CD4-positive, alpha-beta memory T cell (primary cell): ENCODE measurements around the gene ST13. TPM values are rescaled to one million over a fixed set of nuclear protein-coding genes. Genes with fewer than 3 reads are reported as not detected.
A peak's percentile ranks its signal among the peaks of the same experiment; 100 is the strongest.

Experiments used
- CTCF ChIA-PET: fragments of 350-600 bp; sonication (Branson Sonifier 250); formaldehyde crosslinking; loops from one replicate; lab custom pipeline; 2021; ENCODE audit warnings: inconsistent platforms; ENCODE audit not compliant: partially characterized antibody; lab: Charles Lee
- POLR2A ChIA-PET: fragments of 350-600 bp; sonication (Branson Sonifier 250); formaldehyde crosslinking; loops from one replicate; lab custom pipeline; 2021; ENCODE audit not compliant: partially characterized antibody; lab: Charles Lee
- DNase-seq, 5 donors: peaks; one replicate each; pipeline versions ENCODE4 v3.0.0 to v3.0.0-alpha.2; 2020 to 2022; ENCODE audit warnings: mixed read lengths in 1 of 5
- H3K27ac ChIP-seq: one replicate; pipeline ENCODE4 v1.7.0; 2013; ENCODE audit warnings: low read depth, low read length
- H3K27me3 ChIP-seq: 2 replicates; pipeline ENCODE4 v1.7.0; 2013; ENCODE audit warnings: mild to moderate bottlenecking, low read length, moderate library complexity; ENCODE audit not compliant: insufficient read depth
- H3K36me3 ChIP-seq: 2 replicates; pipeline ENCODE4 v1.7.0; 2013; ENCODE audit warnings: mild to moderate bottlenecking, low read length, moderate library complexity; ENCODE audit not compliant: insufficient read depth
- H3K4me1 ChIP-seq: 2 replicates; pipeline ENCODE4 v1.7.0; 2013; ENCODE audit warnings: mild to moderate bottlenecking, low read length, moderate library complexity; ENCODE audit not compliant: insufficient read depth
- H3K4me3 ChIP-seq, 2 donors: one replicate each; pipeline ENCODE4 v1.7.0; 2013; ENCODE audit warnings: low read length in 2 of 2, mild to moderate bottlenecking in 1 of 2
- H3K9me3 ChIP-seq, 2 donors: one replicate each; pipeline ENCODE4 v1.7.0; 2013; ENCODE audit warnings: low read length in 2 of 2, control low read depth in 1 of 2; ENCODE audit not compliant: control insufficient read depth in 1 of 2
- H3K27ac Mint-ChIP-seq, 7 donors: one replicate each; pipeline ENCODE4 v1.8.0; 2020 to 2021; ENCODE audit warnings: mixed read lengths in 7 of 7, mild to moderate bottlenecking in 6 of 7, inconsistent platforms in 3 of 7, moderate library complexity in 3 of 7
- H3K27me3 Mint-ChIP-seq, 2 donors: one replicate each; pipeline ENCODE4 v1.8.0; 2020 to 2021; ENCODE audit warnings: mixed read lengths in 2 of 2
- H3K36me3 Mint-ChIP-seq, 2 donors: one replicate each; pipeline ENCODE4 v1.8.0; 2020 to 2021; ENCODE audit warnings: mixed read lengths in 2 of 2, inconsistent platforms in 1 of 2, mild to moderate bottlenecking in 1 of 2
- H3K4me1 Mint-ChIP-seq, 4 donors: one replicate each; pipeline ENCODE4 v1.8.0; 2020 to 2021; ENCODE audit warnings: mixed read lengths in 4 of 4, mild to moderate bottlenecking in 1 of 4
- H3K4me3 Mint-ChIP-seq, 8 donors: one replicate each; pipeline ENCODE4 v1.8.0; 2020 to 2021; ENCODE audit warnings: mixed read lengths in 8 of 8, mild to moderate bottlenecking in 7 of 8, moderate library complexity in 6 of 8, inconsistent platforms in 3 of 8
- H3K9me3 Mint-ChIP-seq, 8 donors: one replicate each; pipeline ENCODE4 v1.8.0; 2020 to 2021; ENCODE audit warnings: mixed read lengths in 8 of 8, mild to moderate bottlenecking in 5 of 8, inconsistent platforms in 3 of 8, moderate library complexity in 1 of 8
- intact Hi-C: fragments of 100-400 bp; cut with micrococcal nuclease; formaldehyde crosslinking; loops from one replicate; pipeline ENCODE4 v1.15.1; 2023
- polyA plus RNA-seq, 2 donors: library from polyadenylated mRNA; unstranded; fragments of 300-500 nt; fragmentation: Illumina TruSeq; gene quantifications; one replicate each; pipeline ENCODE4 v1.2.3, GENCODE V29; 2021
- total RNA-seq, 2 experiments: library from RNA; stranded (reverse); gene quantifications; one replicate each; pipeline ENCODE4 v1.2.3, GENCODE V29; 2021

Gene ST13
- total RNA-seq (100 to 1,000 TPM; 161 to 168 TPM), polyA plus RNA-seq (100 to 1,000 TPM; 168 to 174 TPM)

GRCh38 chr22:40856513-40857308, at the start of gene ST13, which contains the start of gene XPNPEP3:
TSS of gene ST13 (minus strand) at chr22:40856639. CDS start at chr22:40856540, 99 bp downstream.
TSS of gene XPNPEP3 (plus strand) at chr22:40857148. CDS start at chr22:40857182, 34 bp downstream.
- Histone ChIP-seq H3K27ac (peak within 1 kb of the TSS; percentile 99), H3K4me3 (peak within 1 kb of the TSS; percentile 72 to 100), H3K27me3 (no peaks in the 10 kb centered on the region), H3K4me1 (peaks cover 53% of the 10 kb centered on the region), H3K36me3 (peaks cover 4% of the 10 kb centered on the region), H3K9me3 (no peaks in the 10 kb centered on the region)
- H3K36me3 Mint-ChIP-seq = peaks cover 7 to 33% of the 10 kb centered on the region in 2 donors
- intact Hi-C loops = loop anchor here (1.0 to 5.0 kb wide), 9 partner anchors 16 to 430 kb away; partner anchors contain the start of genes EP300, L3MBTL2, MRTFA and RANGAP1
- POLR2A ChIA-PET = interaction anchor here (0.5 to 4.3 kb wide), 28 partner anchors 10 to 1773 kb away, joined by 3 to 28 read pairs (median 4); partner anchors contain the start of genes ACO2, ATF4, CBX7 and EP300
- peaks cover 0 to 7% (median 0%) of the 10 kb centered on the region in 8 donors for H3K9me3 Mint-ChIP-seq
- peaks cover 0 to 2% of the 10 kb centered on the region in 2 donors for H3K27me3 Mint-ChIP-seq
- peak within 1 kb of the TSS; percentile 98 to 100 (median 100) for H3K27ac Mint-ChIP-seq
- CTCF ChIA-PET = interaction anchor here (0.7 to 1.6 kb wide), 9 partner anchors 34 to 525 kb away, joined by 3 to 5 read pairs (median 3); partner anchors contain the start of gene TEF
- H3K4me3 Mint-ChIP-seq = peak within 1 kb of the TSS; percentile 96 to 99 (median 98)
- H3K4me1 Mint-ChIP-seq = peaks cover 23 to 66% (median 45%) of the 10 kb centered on the region in 4 donors
- DNase-seq = peak; percentile 97 to 98 (median 98)

DNA sequence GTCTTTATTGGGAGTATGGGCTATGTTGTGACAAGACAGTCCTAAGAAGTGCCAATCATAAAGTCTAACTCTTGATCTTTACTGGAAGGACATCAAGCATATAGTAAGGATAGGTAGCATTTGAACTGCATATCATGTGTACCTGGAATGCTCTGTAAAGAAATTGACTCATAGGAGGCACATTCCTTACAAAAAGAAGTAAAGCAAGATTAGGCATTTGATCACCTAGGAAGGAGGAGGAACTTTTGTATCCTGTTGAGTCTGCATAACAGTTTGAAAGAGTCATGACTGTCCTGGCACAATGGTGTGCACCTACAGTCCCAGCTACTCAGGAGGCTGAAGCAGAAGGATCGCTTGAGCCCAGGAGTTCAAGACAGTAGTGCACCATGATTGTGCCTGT, 47.7 kb upstream of the ST13 start:
- Mint-ChIP-seq H3K27ac (no peak overlapping the region), H3K4me1 (peaks cover 2 to 4% (median 3%) of the 10 kb centered on the region in 4 donors), H3K9me3 (peaks cover 0 to 2% (median 0%) of the 10 kb centered on the region in 8 donors), H3K27me3 (no peaks in the 10 kb centered on the region), H3K4me3 (no peak overlapping the region), H3K36me3 (peaks cover 17 to 19% of the 10 kb centered on the region in 2 donors)
- Histone ChIP-seq H3K27me3 (no peaks in the 10 kb centered on the region), H3K4me3 (no peak overlapping the region), H3K36me3 (peaks cover 2% of the 10 kb centered on the region), H3K9me3 (no peaks in the 10 kb centered on the region), H3K4me1 (peaks cover under 1% of the 10 kb centered on the region), H3K27ac (no peak overlapping the region)
- intact Hi-C loops = no loop called here
- ChIA-PET CTCF (interaction anchor here (1.3 kb wide), 1 partner anchor 19 kb away, joined by 5 read pairs; no protein-coding TSS in a partner anchor), POLR2A (no interaction called here)
- DNase-seq = no peak

GRCh38 chr22:40898850-40899357, 42.5 kb upstream of the ST13 start:
- Histone ChIP-seq H3K4me3 (no peak overlapping the region), H3K27me3 (no peaks in the 10 kb centered on the region), H3K9me3 (no peaks in the 10 kb centered on the region), H3K27ac (no peak overlapping the region), H3K36me3 (no peaks in the 10 kb centered on the region), H3K4me1 (peaks cover 4% of the 10 kb centered on the region)
- CTCF ChIA-PET = interaction anchor here (0.6 to 3.1 kb wide), 25 partner anchors 9 to 466 kb away, joined by 3 to 38 read pairs (median 4); partner anchors contain the start of genes MCHR1, SLC25A17, ST13 and XPNPEP3
- peak overlapping the region in 2 of 8 donors; percentile 21 to 26 for H3K4me3 Mint-ChIP-seq
- peak overlapping the region in 4 of 7 donors; percentile 1 to 67 (median 30) for H3K27ac Mint-ChIP-seq
- DNase-seq = peak; percentile 41 to 54 (median 45)
- no peaks in the 10 kb centered on the region for H3K9me3 Mint-ChIP-seq
- peaks cover 8 to 17% of the 10 kb centered on the region in 2 donors for H3K36me3 Mint-ChIP-seq
- POLR2A ChIA-PET = interaction anchor here (1.0 kb wide), 1 partner anchor 42 kb away, joined by 5 read pairs; the partner anchor contains the start of genes ST13 and XPNPEP3
- peaks cover 4 to 8% (median 7%) of the 10 kb centered on the region in 4 donors for H3K4me1 Mint-ChIP-seq
- intact Hi-C loops = loop anchor here (1.0 to 5.0 kb wide), 4 partner anchors 43 to 462 kb away; partner anchors contain the start of genes SLC25A17 and ST13
- H3K27me3 Mint-ChIP-seq = no peaks in the 10 kb centered on the region

- Mint-ChIP-seq H3K4me3 (no peak overlapping the region), H3K36me3 (peaks cover 6 to 32% of the 10 kb centered on the region in 2 donors), H3K27me3 (no peaks in the 10 kb centered on the region), H3K9me3 (no peaks in the 10 kb centered on the region), H3K27ac (no peak overlapping the region), H3K4me1 (peaks cover 4 to 8% (median 6%) of the 10 kb centered on the region in 4 donors)
- no peaks in the 10 kb centered on the region for H3K36me3 ChIP-seq
- H3K27me3 ChIP-seq = no peaks in the 10 kb centered on the region
- no peak overlapping the region for H3K27ac ChIP-seq
- peaks cover 4% of the 10 kb centered on the region for H3K4me1 ChIP-seq
- POLR2A ChIA-PET = no interaction called here
- H3K4me3 ChIP-seq = no peak overlapping the region
- CTCF ChIA-PET = no interaction called here
- no peaks in the 10 kb centered on the region for H3K9me3 ChIP-seq
- intact Hi-C loops = no loop called here
- DNase-seq = no peak
Measured at GRCh38 chr22:40894417-40894816, 38.0 kb upstream of the ST13 start.

GRCh38 chr22:40890881-40891280, 34.4 kb upstream of the ST13 start:
- ChIA-PET POLR2A (no interaction called here), CTCF (no interaction called here)
- DNase-seq = no peak
- Histone ChIP-seq H3K4me3 (no peak overlapping the region), H3K27me3 (no peaks in the 10 kb centered on the region), H3K36me3 (peaks cover 14% of the 10 kb centered on the region), H3K9me3 (no peaks in the 10 kb centered on the region), H3K27ac (no peak overlapping the region), H3K4me1 (no peaks in the 10 kb centered on the region)
- no peak overlapping the region for H3K4me3 Mint-ChIP-seq
- H3K27me3 Mint-ChIP-seq = no peaks in the 10 kb centered on the region
- intact Hi-C loops = no loop called here
- peaks cover 22 to 53% of the 10 kb centered on the region in 2 donors for H3K36me3 Mint-ChIP-seq
- H3K4me1 Mint-ChIP-seq = no peaks in the 10 kb centered on the region
- no peak overlapping the region for H3K27ac Mint-ChIP-seq
- no peaks in the 10 kb centered on the region for H3K9me3 Mint-ChIP-seq

- Histone ChIP-seq H3K4me1 (no peaks in the 10 kb centered on the region), H3K27me3 (no peaks in the 10 kb centered on the region), H3K36me3 (peaks cover 14% of the 10 kb centered on the region), H3K9me3 (no peaks in the 10 kb centered on the region), H3K27ac (no peak overlapping the region), H3K4me3 (no peak overlapping the region)
- DNase-seq = no peak
- CTCF ChIA-PET = interaction anchor here (1.4 to 2.2 kb wide), 2 partner anchors 10 to 206 kb away, joined by 6 read pairs; no protein-coding TSS in a partner anchor
- POLR2A ChIA-PET = no interaction called here
- H3K36me3 Mint-ChIP-seq = peaks cover 22 to 51% of the 10 kb centered on the region in 2 donors
- peak overlapping the region in 1 of 7 donors; percentile 12 for H3K27ac Mint-ChIP-seq
- intact Hi-C loops = no loop called here
- H3K4me3 Mint-ChIP-seq = no peak overlapping the region
- no peaks in the 10 kb centered on the region for H3K4me1 Mint-ChIP-seq
- H3K27me3 Mint-ChIP-seq = no peaks in the 10 kb centered on the region
- no peaks in the 10 kb centered on the region for H3K9me3 Mint-ChIP-seq
Measured at GRCh38 chr22:40889116-40889515, 32.7 kb upstream of the ST13 start.
